ENCODE measurements around the gene SPAG16.

DNA sequence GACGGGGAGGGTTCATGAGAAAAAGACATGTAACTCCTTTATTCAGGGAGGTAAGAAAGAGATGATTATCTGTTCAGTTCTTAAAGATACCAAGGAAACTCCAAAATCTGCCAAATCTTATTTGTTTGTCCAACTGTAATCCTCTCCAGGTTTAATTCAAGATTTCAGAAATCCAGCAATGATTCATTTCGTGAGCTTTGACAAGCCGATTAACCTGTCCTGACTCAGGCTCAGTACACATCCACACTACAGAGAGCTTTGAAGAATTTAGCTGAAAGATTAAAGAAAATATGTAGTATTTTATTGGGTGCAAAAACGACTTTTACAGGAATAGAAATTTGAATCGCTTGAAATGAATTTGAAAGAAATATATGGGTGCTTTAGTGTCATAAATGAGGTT lies 1.1 kb downstream of the SPAG16 start:
- TF ChIP-seq POLR2A (IDR thresholded peaks at IDR 0.05): no peak
- TF ChIP-seq, protein P1, sequence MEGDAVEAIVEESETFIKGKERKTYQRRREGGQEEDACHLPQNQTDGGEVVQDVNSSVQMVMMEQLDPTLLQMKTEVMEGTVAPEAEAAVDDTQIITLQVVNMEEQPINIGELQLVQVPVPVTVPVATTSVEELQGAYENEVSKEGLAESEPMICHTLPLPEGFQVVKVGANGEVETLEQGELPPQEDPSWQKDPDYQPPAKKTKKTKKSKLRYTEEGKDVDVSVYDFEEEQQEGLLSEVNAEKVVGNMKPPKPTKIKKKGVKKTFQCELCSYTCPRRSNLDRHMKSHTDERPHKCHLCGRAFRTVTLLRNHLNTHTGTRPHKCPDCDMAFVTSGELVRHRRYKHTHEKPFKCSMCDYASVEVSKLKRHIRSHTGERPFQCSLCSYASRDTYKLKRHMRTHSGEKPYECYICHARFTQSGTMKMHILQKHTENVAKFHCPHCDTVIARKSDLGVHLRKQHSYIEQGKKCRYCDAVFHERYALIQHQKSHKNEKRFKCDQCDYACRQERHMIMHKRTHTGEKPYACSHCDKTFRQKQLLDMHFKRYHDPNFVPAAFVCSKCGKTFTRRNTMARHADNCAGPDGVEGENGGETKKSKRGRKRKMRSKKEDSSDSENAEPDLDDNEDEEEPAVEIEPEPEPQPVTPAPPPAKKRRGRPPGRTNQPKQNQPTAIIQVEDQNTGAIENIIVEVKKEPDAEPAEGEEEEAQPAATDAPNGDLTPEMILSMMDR (IDR thresholded peaks at IDR 0.05 in 4 of 5, conservative IDR thresholded peaks at IDR 0.05 in 1 of 5): no peak
